Measurements from ENCODE around the gene MTFP1. TPM values are rescaled to one million over a fixed set of nuclear protein-coding genes. Genes with fewer than 3 reads are reported as not detected.

Gene MTFP1
- total and polyA plus RNA-seq, 9 of the 15 experiments (the other 6 are each of a cell fraction or from before 2014, with no cell fraction given) = 10.7 to 52.0 (median 30.1) TPM

- TF ChIP-seq PCBP2 (IDR thresholded peaks at IDR 0.05; ENCODE audit: low read depth, low read length, poor library complexity, severe bottlenecking) (no peak), RBFOX2 (IDR thresholded peaks at IDR 0.05; ENCODE audit: low read depth, low read length) (peak; percentile 52; the same call in 1 of the 2 replicates), HBP1 (CRISPR knock-in tag; IDR thresholded peaks at IDR 0.05) (peak; percentile 95), CCAR2 (IDR thresholded peaks at IDR 0.05; ENCODE audit: low read depth, low read length) (no peak), ZNF780A (CRISPR knock-in tag; IDR thresholded peaks at IDR 0.05) (no peak), NFE2 (IDR thresholded peaks at IDR 0.05; ENCODE audit: low read depth) (peak; percentile 33; the same call in 1 of the 2 replicates), HES1 (IDR thresholded peaks at IDR 0.05; ENCODE audit: low read depth) (no peak), ZBTB9 (CRISPR knock-in tag; IDR thresholded peaks at IDR 0.05) (no peak), TCF7L2 (IDR thresholded peaks at IDR 0.05; ENCODE audit: low read depth, low read length) (no peak), ESRRA (IDR thresholded peaks at IDR 0.05; ENCODE audit: borderline replicate concordance, low read depth) (no peak), E2F4 (CRISPR knock-in tag; IDR thresholded peaks at IDR 0.05; ENCODE audit: low read depth) (no peak), ZKSCAN8 (CRISPR knock-in tag; IDR thresholded peaks at IDR 0.05) (no peak), RBBP5 (IDR thresholded peaks at IDR 0.05; ENCODE audit: borderline replicate concordance, insufficient read depth, low read length, poor library complexity, severe bottlenecking) (no peak), NEUROD1 (IDR thresholded peaks at IDR 0.05; ENCODE audit: borderline replicate concordance, low read depth, low read length, partially characterized antibody) (no peak), ZSCAN29 (IDR thresholded peaks at IDR 0.05) (no peak), NFRKB (IDR thresholded peaks at IDR 0.05; ENCODE audit: low read depth) (no peak), GTF2A2 (tag; IDR thresholded peaks at IDR 0.05) (no peak), HDAC8 (tag; IDR thresholded peaks at IDR 0.05) (no peak), ZNF77 (CRISPR knock-in tag; IDR thresholded peaks at IDR 0.05) (no peak), CC2D1A (IDR thresholded peaks at IDR 0.05) (no peak)
Measured at GRCh38 chr22:30444632-30445437, 19.3 kb downstream of the MTFP1 start (continued).
